Neuronal stem cell (in vitro differentiated cells): Measurements from ENCODE around the gene NFKB1.
"Not testable (repeated sequence)": the region's sequence is repeated elsewhere in the genome, so short reads cannot be mapped to it uniquely, and the experiment has no call there.

Experiments used
- DNase-seq: peaks from one replicate; pipeline ENCODE4 v3.0.0-alpha.2; 2013; ENCODE audit warnings: low spot score
- H2AFZ ChIP-seq: one replicate; pipeline ENCODE4 v1.6.1; 2013; ENCODE audit warnings: mild to moderate bottlenecking, low read length, inconsistent platforms
- H2AK5ac ChIP-seq: 2 replicates; pipeline ENCODE4 v1.6.1; 2013; ENCODE audit warnings: low read depth, mild to moderate bottlenecking, inconsistent platforms, low read length, moderate library complexity, mixed read lengths
- H2BK120ac ChIP-seq: 2 replicates; pipeline ENCODE4 v1.6.1; 2013; ENCODE audit warnings: low read depth, mild to moderate bottlenecking, inconsistent platforms, low read length, moderate library complexity, mixed read lengths
- H2BK12ac ChIP-seq: one replicate; pipeline ENCODE4 v1.6.1; 2013; ENCODE audit warnings: low read length, inconsistent platforms
- H2BK15ac ChIP-seq: 2 replicates; pipeline ENCODE4 v1.6.1; 2013; ENCODE audit warnings: mild to moderate bottlenecking, low read length, inconsistent platforms, mixed read lengths
- H2BK5ac ChIP-seq: one replicate; pipeline ENCODE4 v1.6.1; 2013; ENCODE audit warnings: inconsistent platforms, mild to moderate bottlenecking, low read length, moderate library complexity
- H3K14ac ChIP-seq: one replicate; pipeline ENCODE4 v1.6.1; 2013; ENCODE audit warnings: low read length, inconsistent platforms
- H3K18ac ChIP-seq: 2 replicates; pipeline ENCODE4 v1.6.1; 2013; ENCODE audit warnings: low read length, inconsistent platforms
- H3K23ac ChIP-seq: 2 replicates; pipeline ENCODE4 v1.6.1; 2013; ENCODE audit warnings: low read depth, mild to moderate bottlenecking, mixed read lengths, low read length, inconsistent platforms; ENCODE audit not compliant: poor library complexity
- H3K27ac ChIP-seq: replicated peaks from 3 replicates; pipeline ENCODE4 v1.5.1; 2013; ENCODE audit warnings: low read length, inconsistent platforms
- H3K27me3 ChIP-seq, 3 experiments: 2 replicates each; pipeline ENCODE4 v1.6.1; 2013; ENCODE audit warnings: low read length in 3 of 3, mild to moderate bottlenecking in 2 of 3, inconsistent platforms in 1 of 3, low read depth in 1 of 3, mixed read lengths in 1 of 3, moderate library complexity in 1 of 3; ENCODE audit not compliant: control insufficient read depth in 3 of 3, insufficient read depth in 3 of 3
- H3K36me3 ChIP-seq, 2 donors: replicated peaks in 1 of 2; 2 replicates each; pipeline ENCODE4 v1.6.1; 2013; ENCODE audit warnings: low read length in 2 of 2; ENCODE audit not compliant: control insufficient read depth in 2 of 2, insufficient read depth in 2 of 2
- H3K4ac ChIP-seq: 2 replicates; pipeline ENCODE4 v1.6.1; 2013; ENCODE audit warnings: inconsistent platforms, mild to moderate bottlenecking, low read length, moderate library complexity
- H3K4me1 ChIP-seq, 2 donors: 1 replicate in 1 of 2; 2 replicates in 1 of 2; pipeline ENCODE4 v1.6.1; 2013; ENCODE audit warnings: low read length in 2 of 2, low read depth in 1 of 2; ENCODE audit not compliant: control insufficient read depth in 2 of 2, insufficient read depth in 1 of 2
- H3K4me2 ChIP-seq: one replicate; pipeline ENCODE4 v1.6.1; 2013; ENCODE audit warnings: mild to moderate bottlenecking, low read length, inconsistent platforms; ENCODE audit not compliant: insufficient read depth, poor library complexity, severe bottlenecking
- H3K4me3 ChIP-seq, 2 donors: 2 replicates each; pipeline ENCODE4 v1.5.1; 2013; ENCODE audit warnings: low read length in 2 of 2, mild to moderate bottlenecking in 2 of 2, inconsistent platforms in 1 of 2, moderate library complexity in 1 of 2
- H3K79me1 ChIP-seq: one replicate; pipeline ENCODE4 v1.6.1; 2013; ENCODE audit warnings: low read depth, mild to moderate bottlenecking, inconsistent platforms, low read length, moderate library complexity
- H3K9ac ChIP-seq: one replicate; pipeline ENCODE4 v1.6.1; 2013; ENCODE audit warnings: mild to moderate bottlenecking, low read depth, low read length, inconsistent platforms; ENCODE audit not compliant: poor library complexity
- H3K9me3 ChIP-seq, 2 donors: replicated peaks in 1 of 2; 2 replicates each; pipeline versions ENCODE3 to v1.6.1; 2013; ENCODE audit warnings: low read length in 2 of 2, mild to moderate bottlenecking in 2 of 2, inconsistent platforms in 1 of 2, low read depth in 1 of 2, mixed read lengths in 1 of 2, moderate library complexity in 1 of 2; ENCODE audit not compliant: control insufficient read depth in 2 of 2, insufficient read depth in 1 of 2
- H4K8ac ChIP-seq: one replicate; pipeline ENCODE4 v1.6.1; 2013; ENCODE audit warnings: low read depth, mild to moderate bottlenecking, inconsistent platforms, low read length, moderate library complexity
- H4K91ac ChIP-seq: one replicate; pipeline ENCODE4 v1.6.1; 2013; ENCODE audit warnings: low read length, low read depth, mild to moderate bottlenecking, inconsistent platforms; ENCODE audit not compliant: poor library complexity
- WGBS, 2 donors: extraction: QIAGEN DNeasy Blood & Tissue Kit; methylation state at CpG; one replicate each; pipeline ENCODE4 v1.1.7; 2013; ENCODE audit warnings: missing lambda C conversion rate in 2 of 2, mixed read lengths in 1 of 2; ENCODE audit not compliant: insufficient read length in 2 of 2, insufficient replicate concordance in 1 of 2; ENCODE audit errors: extremely low coverage in 2 of 2; 5-methylcytosine and 5-hydroxymethylcytosine counted together

The NFKB1 gene

DNA sequence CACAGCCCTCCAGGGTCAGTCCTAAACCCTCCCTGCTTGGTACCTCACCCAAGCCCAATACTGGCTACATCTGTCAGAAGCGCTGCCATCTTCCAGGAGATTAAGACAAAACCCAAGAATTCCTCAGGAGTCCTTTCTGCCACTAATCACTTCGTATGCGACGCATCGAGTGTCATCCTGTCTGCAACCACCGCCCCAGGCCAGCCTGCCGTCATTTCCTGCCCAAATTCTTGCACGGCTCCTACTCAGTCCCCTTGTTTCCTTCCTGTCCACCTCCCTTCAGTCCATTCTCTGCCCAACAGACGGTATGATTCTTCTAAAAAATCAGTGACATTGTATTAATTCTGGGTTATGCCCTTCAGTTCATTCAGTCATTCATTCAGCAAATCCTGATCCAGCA is 113.6 kb downstream of the NFKB1 start:
- no peak overlapping the region for H2BK15ac ChIP-seq
- no CpG with 5 or more reads among the region's 9 CpGs for WGBS, 2 donors
- no peak overlapping the region for H4K91ac ChIP-seq
- no peak overlapping the region for H3K14ac ChIP-seq
- no peak overlapping the region for H2BK5ac ChIP-seq
- no peak overlapping the region for H2AK5ac ChIP-seq
- H3K79me1 ChIP-seq: no peaks in the 10 kb centered on the region
- H4K8ac ChIP-seq: no peak overlapping the region
- no peak for DNase-seq
- no peaks in the 10 kb centered on the region for H3K27me3 ChIP-seq
- H3K4me3 ChIP-seq: no peak overlapping the region
- H3K4me1 ChIP-seq: peaks cover 0 to 2% of the 10 kb centered on the region in 2 donors
- peaks cover 4 to 66% of the 10 kb centered on the region in 2 donors for H3K36me3 ChIP-seq
- H3K4me2 ChIP-seq: no peak overlapping the region
- no peak overlapping the region for H3K9ac ChIP-seq
- H2AFZ ChIP-seq: no peak overlapping the region
- H3K4ac ChIP-seq: no peak overlapping the region
- H2BK120ac ChIP-seq: no peak overlapping the region
- no peak overlapping the region for H3K18ac ChIP-seq
- no peaks in the 10 kb centered on the region for H3K9me3 ChIP-seq
- no peak overlapping the region for H3K23ac ChIP-seq
- no peak overlapping the region for H2BK12ac ChIP-seq
- no peak overlapping the region for H3K27ac ChIP-seq

DNA sequence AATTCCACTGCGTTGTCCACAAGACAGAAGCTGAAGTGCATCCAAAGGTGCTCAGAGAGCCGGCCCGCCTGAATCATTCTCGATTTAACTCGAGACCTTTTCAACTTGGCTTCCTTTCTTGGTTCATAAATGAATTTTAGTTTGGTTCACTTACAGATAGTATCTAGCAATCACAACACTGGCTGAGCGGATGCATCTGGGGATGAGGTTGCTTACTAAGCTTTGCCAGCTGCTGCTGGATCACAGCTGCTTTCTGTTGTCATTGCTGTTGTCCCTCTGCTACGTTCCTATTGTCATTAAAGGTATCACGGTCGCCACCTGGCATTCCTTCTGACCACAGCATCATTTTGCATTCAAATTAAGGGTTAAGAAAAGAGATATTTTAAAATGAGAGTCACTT is 115.5 kb downstream of the NFKB1 start:
- Histone ChIP-seq H3K36me3 (peaks cover 4 to 52% of the 10 kb centered on the region in 2 donors), H3K4ac (no peak overlapping the region), H2BK5ac (no peak overlapping the region), H2BK120ac (no peak overlapping the region), H2AK5ac (no peak overlapping the region), H3K79me1 (no peaks in the 10 kb centered on the region), H3K18ac (no peak overlapping the region), H3K27ac (no peak overlapping the region), H3K4me3 (no peak overlapping the region), H4K8ac (no peak overlapping the region), H3K14ac (no peak overlapping the region), H4K91ac (no peak overlapping the region), H3K4me1 (peaks cover 0 to 9% of the 10 kb centered on the region in 2 donors), H3K27me3 (no peaks in the 10 kb centered on the region), H2BK15ac (no peak overlapping the region), H3K9me3 (no peaks in the 10 kb centered on the region), H2AFZ (no peak overlapping the region), H2BK12ac (no peak overlapping the region), H3K4me2 (no peak overlapping the region), H3K9ac (no peak overlapping the region), H3K23ac (no peak overlapping the region)
- DNase-seq: no peak
- WGBS, 2 donors: no CpG with 5 or more reads among the region's 9 CpGs

DNA sequence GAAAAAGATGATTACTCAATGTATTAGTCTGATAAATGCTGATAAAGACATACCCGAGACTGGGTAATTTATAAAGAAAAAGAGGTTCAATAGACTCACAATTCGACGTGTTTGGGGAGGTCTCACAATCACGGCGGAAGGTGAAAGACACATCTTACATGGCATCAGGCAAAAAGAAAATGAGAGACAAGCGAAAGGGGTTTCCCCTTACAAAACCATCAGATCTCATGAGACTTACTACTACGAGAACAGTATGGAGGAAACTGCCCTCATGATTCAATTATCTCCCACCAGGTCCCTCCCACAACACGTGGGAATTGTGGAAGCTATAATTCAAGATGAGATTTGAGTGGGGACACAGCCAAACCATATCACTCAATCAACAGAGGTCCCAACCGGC is 117.9 kb downstream of the NFKB1 start:
- H2BK120ac ChIP-seq, H2BK5ac ChIP-seq, H3K27ac ChIP-seq, H3K14ac ChIP-seq, H3K9me3 ChIP-seq, H3K9ac ChIP-seq, DNase-seq, H2AK5ac ChIP-seq, H3K23ac ChIP-seq, H3K4ac ChIP-seq, H4K91ac ChIP-seq, H3K79me1 ChIP-seq, H3K4me3 ChIP-seq, H3K27me3 ChIP-seq, H2BK12ac ChIP-seq, H3K4me2 ChIP-seq, H2BK15ac ChIP-seq, H3K18ac ChIP-seq, H2AFZ ChIP-seq, H4K8ac ChIP-seq: not testable (repeated sequence)
- no CpG with 5 or more reads among the region's 9 CpGs for whole genome bisulfite sequencing, 2 donors
- Histone ChIP-seq H3K4me1 (peaks cover 0 to 13% of the 10 kb centered on the region in 2 donors), H3K36me3 (peaks cover 4 to 28% of the 10 kb centered on the region in 2 donors)

DNA sequence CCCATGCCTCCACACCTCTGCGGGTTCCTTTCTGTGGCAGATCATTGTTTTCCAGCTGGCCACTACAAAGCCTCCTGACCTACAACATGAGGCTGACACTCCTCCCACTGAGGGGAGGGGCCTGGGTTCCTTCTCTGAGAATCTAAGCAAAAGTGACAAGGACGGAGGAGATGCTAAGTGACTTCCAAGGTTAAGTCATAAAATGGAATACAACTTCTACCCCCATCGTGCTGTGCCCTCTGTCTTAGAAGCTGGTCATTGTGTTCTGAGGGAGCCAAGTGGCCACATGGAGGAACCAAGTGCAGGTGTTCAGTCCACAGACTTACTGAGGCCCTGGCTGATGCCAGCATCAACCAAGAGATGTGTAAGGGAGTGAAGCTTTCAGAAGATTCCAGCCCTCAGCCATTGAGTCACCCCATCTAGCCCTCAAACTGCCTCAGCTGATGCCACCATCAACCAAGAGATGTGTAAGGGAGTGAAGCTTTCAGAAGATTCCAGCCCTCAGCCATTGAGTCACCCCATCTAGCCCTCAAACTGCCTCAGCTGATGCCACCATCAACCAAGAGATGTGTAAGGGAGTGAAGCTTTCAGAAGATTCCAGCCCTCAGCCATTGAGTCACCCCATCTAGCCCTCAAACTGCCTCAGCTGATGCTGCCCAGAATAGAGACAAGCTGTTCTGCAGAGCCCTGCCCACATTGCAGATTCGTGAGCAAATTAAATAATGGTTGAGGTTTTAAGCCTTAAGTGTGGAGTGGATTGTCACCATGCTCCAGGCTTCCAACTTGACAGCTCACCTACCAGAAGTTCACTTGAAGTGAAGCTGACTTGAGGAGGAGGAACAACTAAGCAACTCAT is 118.8 kb downstream of the NFKB1 start:
- H3K18ac ChIP-seq, H4K91ac ChIP-seq, H3K9ac ChIP-seq, H3K27me3 ChIP-seq, H4K8ac ChIP-seq, DNase-seq, H2BK15ac ChIP-seq, H3K14ac ChIP-seq, H2BK5ac ChIP-seq, H2BK120ac ChIP-seq, H3K4me3 ChIP-seq, H3K4ac ChIP-seq, H3K79me1 ChIP-seq, H3K27ac ChIP-seq, H3K23ac ChIP-seq, H3K9me3 ChIP-seq, H2BK12ac ChIP-seq, H2AK5ac ChIP-seq, H3K4me2 ChIP-seq: not testable (repeated sequence)
- peaks cover 0 to 18% of the 10 kb centered on the region in 2 donors for H3K36me3 ChIP-seq
- H3K4me1 ChIP-seq: peaks cover 0 to 13% of the 10 kb centered on the region in 2 donors
- H2AFZ ChIP-seq: peak overlapping the region; percentile 4
- WGBS, 2 donors: no CpG with 5 or more reads among the region's 4 CpGs
